GM12878 (cell line): ENCODE results near the gene DDX24. TPM values are rescaled to one million over a fixed set of nuclear protein-coding genes. Genes with fewer than 3 reads are reported as not detected.

ENCODE experiments used
- ATAC-seq: fragments of 200-7000 bp; cut with Tn5 transposase; 3 replicates; pipeline ENCODE4 v1.9.1; 2020; ENCODE audit warnings: mild to moderate bottlenecking, moderate library complexity
- BruUV-seq: library from RNA; stranded (reverse); fragments of 400-500 nt; replicated peaks from 2 replicates; lab custom pipeline; 2021; lab: Mats Ljungman, UMichigan
- CTCF ChIA-PET: fragments of 300-600 bp; sonication (Branson Sonifier 250); formaldehyde crosslinking; extraction: SDS; loops from one replicate; lab custom pipeline; 2021; ENCODE audit warnings: inconsistent platforms; lab: Yijun Ruan, JAX
- POLR2A ChIA-PET: fragments of 350-600 bp; formaldehyde crosslinking; extraction: SDS; loops from one replicate; lab custom pipeline; 2021; ENCODE audit warnings: inconsistent platforms; lab: Charles Lee
- RAD21 ChIA-PET: fragments of 300-600 bp; sonication (Branson Sonifier 250); formaldehyde crosslinking; loops from one replicate; lab custom pipeline; 2023; ENCODE audit warnings: antibody characterized with exemption; ENCODE audit not compliant: unreplicated experiment; lab: Charles Lee
- SMC1A ChIA-PET: fragments of 300-600 bp; sonication (Branson Sonifier 250); formaldehyde crosslinking; loops from one replicate; lab custom pipeline; 2023; ENCODE audit not compliant: unreplicated experiment, uncharacterized antibody; lab: Charles Lee
- DNase-seq: peaks from one replicate; pipeline ENCODE4 v3.0.0-alpha.2; 2011; ENCODE audit warnings: low read depth, low spot score
- FAIRE-seq: peaks from 3 replicates; lab custom pipeline; 2011; peaks lifted over from hg19 to GRCh38; lab: Jason Lieb, UNC
- H2AFZ ChIP-seq: 2 replicates; pipeline ENCODE4 v1.6.0; 2011; ENCODE audit warnings: low read depth, low read length, control low read depth; ENCODE audit not compliant: control insufficient read depth
- H3K27ac ChIP-seq: 2 replicates; pipeline ENCODE4 v1.5.1; 2011; ENCODE audit warnings: control low read depth; ENCODE audit not compliant: control insufficient read depth, insufficient read depth
- H3K27me3 ChIP-seq, 2 experiments: replicated peaks in 1 of 2; 2 replicates each; pipeline versions ENCODE4 v1.6.0 to v1.6.1; 2011; ENCODE audit warnings: low read length in 1 of 2; ENCODE audit not compliant: control insufficient read depth in 2 of 2, insufficient read depth in 2 of 2
- H3K36me3 ChIP-seq, 2 experiments: 2 replicates each; pipeline ENCODE4 v1.5.1; 2011; ENCODE audit warnings: low read length in 1 of 2; ENCODE audit not compliant: control insufficient read depth in 2 of 2, insufficient read depth in 2 of 2
- H3K4me1 ChIP-seq: 2 replicates; pipeline ENCODE4 v1.6.1; 2011; ENCODE audit warnings: mild to moderate bottlenecking, low read length, moderate library complexity, mixed read lengths; ENCODE audit not compliant: control insufficient read depth, insufficient read depth
- H3K4me2 ChIP-seq: 2 replicates; pipeline ENCODE4 v1.6.0; 2011; ENCODE audit warnings: control low read depth; ENCODE audit not compliant: control insufficient read depth, insufficient read depth
- H3K4me3 ChIP-seq: fragments of 200-600 bp; sonication (generic); 2 replicates; pipeline ENCODE4 v1.5.1; 2016
- H3K79me2 ChIP-seq: 2 replicates; pipeline ENCODE4 v1.6.0; 2011; ENCODE audit warnings: low read length; ENCODE audit not compliant: control insufficient read depth, insufficient read depth
- H3K9ac ChIP-seq: 2 replicates; pipeline ENCODE4 v1.8.0; 2011; ENCODE audit warnings: low read length, control low read depth, mixed read lengths; ENCODE audit not compliant: control insufficient read depth, insufficient read depth
- H3K9me3 ChIP-seq: replicated peaks from 3 replicates; pipeline ENCODE4 v1.5.1; 2011; ENCODE audit warnings: mild to moderate bottlenecking, low read length; ENCODE audit not compliant: control insufficient read depth, insufficient read depth
- H4K20me1 ChIP-seq: 2 replicates; pipeline ENCODE4 v1.6.0; 2011; ENCODE audit not compliant: control insufficient read depth, insufficient read depth
- BCL3 ChIP-seq: IDR thresholded peaks from 2 replicates; pipeline ENCODE4 v1.6.1; 2011; ENCODE audit warnings: borderline replicate concordance, low read depth, mild to moderate bottlenecking, moderate library complexity, low read length; ENCODE audit not compliant: insufficient read depth, poor library complexity, severe bottlenecking
- IKZF2 ChIP-seq, 2 experiments: fragments of 450-650 bp; IDR thresholded peaks; 2 replicates each; pipeline ENCODE4 v1.6.1; 2017; ENCODE audit warnings: mild to moderate bottlenecking in 2 of 2, moderate library complexity in 2 of 2
- NR2F1 ChIP-seq: fragments of 450-650 bp; conservative IDR thresholded peaks from 2 replicates; pipeline ENCODE4 v1.6.1; 2017; ENCODE audit warnings: mild to moderate bottlenecking
- POLR2AphosphoS5 ChIP-seq: IDR thresholded peaks from 2 replicates; pipeline ENCODE4 v1.6.1; 2011; ENCODE audit warnings: mild to moderate bottlenecking, low read length, inconsistent platforms
- SMAD1 ChIP-seq: fragments of 450-650 bp; IDR thresholded peaks from 2 replicates; pipeline ENCODE4 v1.6.1; 2018; ENCODE audit warnings: mild to moderate bottlenecking, low read depth; ENCODE audit not compliant: partially characterized antibody
- SP1 ChIP-seq: IDR thresholded peaks from one replicate; pipeline ENCODE4 v1.6.1; 2011; ENCODE audit warnings: low read depth, low read length
- TAF1 ChIP-seq: IDR thresholded peaks from 2 replicates; pipeline ENCODE4 v1.6.1; 2011; ENCODE audit warnings: mild to moderate bottlenecking, low read depth, low read length, borderline replicate concordance
- WGBS: methylation state at CpG from one replicate; pipeline ENCODE4 v1.1.6; 2016; ENCODE audit warnings: low lambda C conversion rate; ENCODE audit not compliant: insufficient replicate concordance, insufficient coverage; ENCODE audit errors: missing lambda C conversion rate; 5-methylcytosine and 5-hydroxymethylcytosine counted together
- in situ Hi-C: fragments of 300-500 bp; cut with MboI; formaldehyde crosslinking; loops from 9 replicates; pipeline ENCODE4 v1.14.3; 2018; ENCODE audit warnings: mixed read lengths
- intact Hi-C: fragments of 100-400 bp; cut with micrococcal nuclease; formaldehyde crosslinking; loops from one replicate; pipeline ENCODE4 v1.14.2; 2022; ENCODE audit not compliant: unreplicated experiment
- polyA plus RNA-seq, 11 experiments: library from polyadenylated mRNA; depleted of rRNA in 4 of 11; unstranded in 6 of 11; stranded (reverse) in 5 of 11; fragments of >200 nt; fragmentation: Nextera tagmentation in 4 of 11; fragmentation: Illumina TruSeq in 1 of 11; extraction: Ambion mirVana in 4 of 11; extraction: Trizol in 1 of 11; gene quantifications; 1 replicate in 1 of 11; 2 replicates in 10 of 11; pipeline versions ENCODE4 v1.2.1 to v1.2.3, GENCODE V29; 2011 to 2016; ENCODE audit warnings: inconsistent platforms in 2 of 11, missing spikeins in 2 of 11, low read depth in 1 of 11
- total RNA-seq, 4 experiments: library from RNA; depleted of rRNA in 3 of 4; stranded (reverse); fragments of >200 nt in 3 of 4; fragmentation: Illumina TruSeq in 1 of 4; extraction: Trizol in 1 of 4; gene quantifications; 2 replicates each; pipeline versions ENCODE4 v1.2.1 to v1.2.3, GENCODE V29; 2013 to 2021

DDX24 gene
- total and polyA plus RNA-seq, 10 of the 15 experiments (the other 5 are each of a cell fraction or from before 2014, with no cell fraction given): 137 to 266 (median 184) TPM

DNA sequence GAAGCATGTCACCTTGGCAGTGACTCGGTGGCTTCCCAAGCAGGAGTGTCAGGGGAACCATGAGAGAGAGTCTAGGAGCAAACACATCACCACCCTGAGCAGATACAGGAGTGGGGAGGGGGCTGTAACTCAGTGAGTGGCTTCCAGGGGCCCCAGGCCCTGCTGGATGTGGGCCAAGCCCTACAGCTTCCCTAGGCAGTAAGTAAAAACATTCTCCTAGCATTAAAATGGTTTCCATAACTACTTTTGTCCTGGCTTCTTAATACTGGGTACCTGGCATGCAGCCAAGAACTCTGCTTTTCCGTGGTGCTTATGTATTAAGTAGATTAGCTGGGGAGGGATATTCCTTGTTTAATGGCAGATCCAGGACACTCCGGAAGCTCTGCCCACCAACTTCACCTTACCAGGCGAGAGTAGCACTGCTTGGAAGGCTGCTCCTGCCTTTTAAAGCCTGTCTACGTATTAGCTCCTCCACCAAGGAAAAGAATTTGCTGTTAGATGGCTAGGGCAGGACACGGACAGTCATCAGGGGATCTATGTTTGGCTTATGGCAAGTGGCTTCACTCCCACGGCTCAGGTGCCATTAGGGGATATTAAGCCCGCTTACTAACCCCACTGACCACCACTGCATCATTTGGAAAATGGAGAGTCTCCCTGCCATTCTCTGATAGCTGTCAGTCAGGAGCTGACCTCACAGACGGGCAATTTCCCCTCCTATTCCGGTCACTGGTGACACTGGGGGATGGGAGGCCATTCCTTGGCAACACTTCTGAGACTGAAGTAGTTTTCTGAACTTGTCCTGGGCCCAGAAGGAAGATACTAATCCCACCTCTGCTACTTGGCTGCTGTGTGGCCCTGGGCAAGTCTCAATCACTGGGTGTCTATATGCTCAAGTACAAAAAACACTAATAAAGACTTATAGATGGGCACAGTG lies 32.0 kb downstream of the DDX24 start:
- no TSS peak for BruUV-seq
- no peak overlapping the region for H3K4me3 ChIP-seq
- no peak for TF ChIP-seq NR2F1
- peak; percentile 39; the same call in 1 of the 2 replicates for TF ChIP-seq POLR2AphosphoS5
- peak; percentile 38 for TF ChIP-seq SMAD1
- TF ChIP-seq, all 136 proteins: peak for 2
- H4K20me1 ChIP-seq: no peaks in the 10 kb centered on the region
- H3K36me3 ChIP-seq: peaks cover 31 to 36% of the 10 kb centered on the region in 2 experiments
- in situ Hi-C loops (no loop called here), intact Hi-C loops (no loop called here)
- ChIA-PET SMC1A (interaction anchor here (0.8 to 2.0 kb wide), 6 partner anchors 11 to 88 kb away, joined by 3 to 5 read pairs (median 3); no protein-coding TSS in a partner anchor), POLR2A (no interaction called here), RAD21 (interaction anchor here (1.3 kb wide), 1 partner anchor 88 kb away, joined by 3 read pairs; no protein-coding TSS in a partner anchor), CTCF (interaction anchor here (1.5 to 2.9 kb wide), 3 partner anchors 12 to 88 kb away, joined by 9 to 12 read pairs (median 10); no protein-coding TSS in a partner anchor)
- no peaks in the 10 kb centered on the region for H3K79me2 ChIP-seq
- H3K9me3 ChIP-seq: no peaks in the 10 kb centered on the region
- ATAC-seq (no peak), FAIRE-seq (no peak), DNase-seq (no peak)
- H3K4me2 ChIP-seq: no peak overlapping the region
- no peak overlapping the region for H3K27ac ChIP-seq
- WGBS: 89% methylated on average over 10 of the region's 10 CpGs
- no peaks in the 10 kb centered on the region for H3K27me3 ChIP-seq
- no peak overlapping the region for H2AFZ ChIP-seq
- no peaks in the 10 kb centered on the region for H3K4me1 ChIP-seq
- H3K9ac ChIP-seq: no peak overlapping the region

GRCh38 chr14:94047581-94047980 lies 33.4 kb downstream of the DDX24 start:
- ATAC-seq (no peak), FAIRE-seq (no peak), DNase-seq (no peak)
- RAD21 ChIA-PET: interaction anchor here (0.6 to 1.3 kb wide), 2 partner anchors 89 to 94 kb away, joined by 3 read pairs; no protein-coding TSS in a partner anchor
- POLR2A ChIA-PET: no interaction called here
- CTCF ChIA-PET: interaction anchor here (1.2 to 2.9 kb wide), 3 partner anchors 11 to 89 kb away, joined by 3 to 12 read pairs (median 10); no protein-coding TSS in a partner anchor
- Histone ChIP-seq H3K36me3 (peaks cover 31 to 32% of the 10 kb centered on the region in 2 experiments), H3K4me1 (no peaks in the 10 kb centered on the region), H3K27ac (no peak overlapping the region), H3K4me2 (no peak overlapping the region), H4K20me1 (no peaks in the 10 kb centered on the region), H2AFZ (no peak overlapping the region), H3K27me3 (no peaks in the 10 kb centered on the region), H3K4me3 (no peak overlapping the region), H3K9me3 (no peaks in the 10 kb centered on the region), H3K9ac (no peak overlapping the region), H3K79me2 (no peaks in the 10 kb centered on the region)
- WGBS: 98% methylated on average over 3 of the region's 3 CpGs
- intact Hi-C loops (no loop called here), in situ Hi-C loops (no loop called here)
- SMC1A ChIA-PET: interaction anchor here (1.1 to 2.0 kb wide), 3 partner anchors 9 to 89 kb away, joined by 3 to 5 read pairs (median 5); no protein-coding TSS in a partner anchor
- no TSS peak for BruUV-seq
- TF ChIP-seq SP1 (no peak), TAF1 (no peak), IKZF2 (IDR thresholded peaks at IDR 0.05) (no peak), BCL3 (no peak)
